Left forelimb (tissue), 1 donor: ENCODE results near the gene PSKH1.

Experiments used
- DNase-seq: peaks from one replicate; pipeline ENCODE4 v3.0.0-alpha.2; 2018; ENCODE audit warnings: low spot score

Gene PSKH1

GRCh38 chr16:67868290-67868689 lies 24.8 kb upstream of the PSKH1 start:
- DNase-seq, result no peak

- no peak for DNase-seq
Observed at GRCh38 chr16:67869653-67870052, 23.4 kb upstream of the PSKH1 start.

- no peak for DNase-seq
Observed at GRCh38 chr16:67871256-67871655, 21.8 kb upstream of the PSKH1 start.

- no peak for DNase-seq
Observed at GRCh38 chr16:67872131-67872630, 20.9 kb upstream of the PSKH1 start.

- peak; percentile 90 for DNase-seq
Observed at GRCh38 chr16:67872631-67873434, 20.2 kb upstream of the PSKH1 start, which contains the start of gene EDC4. Gene EDC4 (plus strand): TSS chr16:67873052. CDS start chr16:67873262, 210 bp downstream.

GRCh38 chr16:67873435-67874370 lies 19.4 kb upstream of the PSKH1 start:
- no peak for DNase-seq

- no peak for DNase-seq
Observed at GRCh38 chr16:67874372-67874771, 18.7 kb upstream of the PSKH1 start.

GRCh38 chr16:67877064-67877463 lies 16.0 kb upstream of the PSKH1 start:
- no peak for DNase-seq

- no peak for DNase-seq
Observed at GRCh38 chr16:67878232-67878631, 14.8 kb upstream of the PSKH1 start.

GRCh38 chr16:67878846-67879245 lies 14.2 kb upstream of the PSKH1 start:
- DNase-seq, result no peak

GRCh38 chr16:67879462-67879861 lies 13.6 kb upstream of the PSKH1 start:
- no peak for DNase-seq

- no peak for DNase-seq
Observed at GRCh38 chr16:67879936-67880335, 13.1 kb upstream of the PSKH1 start.

GRCh38 chr16:67880584-67880983 lies 12.5 kb upstream of the PSKH1 start:
- DNase-seq, result no peak

GRCh38 chr16:67881621-67882161 lies 11.4 kb upstream of the PSKH1 start:
- no peak for DNase-seq

GRCh38 chr16:67882374-67883145 lies 10.5 kb upstream of the PSKH1 start:
- peak; percentile 74 for DNase-seq

- no peak for DNase-seq
Observed at GRCh38 chr16:67883146-67883871, 9.7 kb upstream of the PSKH1 start.

GRCh38 chr16:67883872-67884261 lies 9.2 kb upstream of the PSKH1 start:
- DNase-seq, result no peak

GRCh38 chr16:67884684-67885083 lies 8.4 kb upstream of the PSKH1 start, which contains the start of gene NRN1L:
Gene NRN1L (plus strand): TSS chr16:67884885. CDS start chr16:67884904, 19 bp downstream.
- peak; percentile 91 for DNase-seq

- DNase-seq, result no peak
Observed at GRCh38 chr16:67885545-67885944, 7.5 kb upstream of the PSKH1 start.

- no peak for DNase-seq
Observed at GRCh38 chr16:67885976-67886375, 7.1 kb upstream of the PSKH1 start.

- DNase-seq, result no peak
Observed at GRCh38 chr16:67886387-67886786, 6.7 kb upstream of the PSKH1 start.
